HG03558 (cell line): ENCODE results near the gene BMP6.

ENCODE experiments used
- ATAC-seq: cut with Tn5 transposase; IDR thresholded peaks from one replicate; pipeline ENCODE4 v1.9.1; 2021; ENCODE audit warnings: moderate number of reproducible peaks; ENCODE audit not compliant: unreplicated experiment; ENCODE audit errors: extremely low read depth

Gene BMP6

DNA sequence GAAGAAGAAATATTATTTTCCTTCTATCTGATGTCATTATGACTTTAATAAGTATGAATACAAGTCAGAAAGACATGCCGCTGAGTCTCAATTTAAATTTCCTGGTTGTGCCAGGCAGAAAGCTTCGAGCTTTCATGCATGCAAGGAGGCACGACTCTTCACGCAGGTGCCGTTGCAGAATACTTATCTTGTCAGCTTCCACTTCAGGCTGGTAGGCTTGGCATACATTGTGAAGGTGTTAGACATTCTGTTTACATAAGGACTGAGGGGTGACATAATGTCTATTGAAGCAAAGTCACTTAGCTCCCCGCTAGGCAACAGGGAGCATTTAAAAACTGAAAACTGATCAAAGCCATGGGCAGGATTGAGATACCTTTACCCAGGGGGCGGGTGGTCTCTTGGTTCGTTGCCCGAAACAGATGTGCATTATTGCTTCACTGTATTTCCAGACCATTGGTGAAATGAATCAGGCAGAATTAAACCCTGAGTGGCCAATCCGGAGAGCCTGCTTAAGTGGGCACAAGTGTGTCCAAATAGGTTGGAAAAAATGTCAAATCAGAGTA is 16.4 kb downstream of the BMP6 start:
- no peak for ATAC-seq

DNA sequence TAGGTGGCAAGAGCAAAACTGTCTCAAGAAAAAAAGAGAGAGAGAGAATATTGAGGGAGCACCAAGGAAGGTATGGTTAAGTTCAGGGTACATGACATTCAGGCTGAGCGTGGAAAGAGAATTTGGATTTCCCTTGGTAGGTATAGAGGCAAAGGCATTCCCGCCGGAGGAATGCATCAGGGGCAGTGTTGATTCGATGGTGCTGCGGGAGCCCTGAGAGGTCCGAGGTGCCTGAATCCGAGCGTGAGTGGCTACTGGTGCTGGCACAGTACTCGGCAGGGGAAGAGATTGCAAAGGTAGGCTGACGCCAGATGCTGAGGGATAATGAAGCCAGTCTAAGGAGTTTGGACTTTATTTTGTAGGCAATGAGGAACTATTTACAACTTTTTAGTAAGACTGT is 20.0 kb downstream of the BMP6 start:
- ATAC-seq, result no peak

DNA sequence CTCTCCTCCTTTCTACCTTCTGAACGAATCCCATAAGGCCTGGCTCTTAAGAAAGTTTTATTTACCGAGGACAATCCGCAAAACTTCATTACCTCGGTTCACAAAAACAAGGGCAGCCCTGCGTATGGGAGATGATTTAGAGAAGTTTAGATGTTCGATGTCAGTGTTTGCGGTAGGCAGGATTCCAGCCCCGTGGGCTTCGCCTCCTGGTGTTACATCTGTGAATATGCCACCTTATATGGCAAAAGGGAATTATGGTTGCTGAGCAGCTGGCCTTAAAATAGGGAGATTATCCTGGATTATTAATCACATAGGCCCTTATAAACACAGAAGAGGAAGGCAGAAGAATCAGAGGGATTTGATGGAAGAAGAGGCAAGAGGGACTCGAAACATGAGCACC is 21.1 kb downstream of the BMP6 start:
- ATAC-seq, result no peak

DNA sequence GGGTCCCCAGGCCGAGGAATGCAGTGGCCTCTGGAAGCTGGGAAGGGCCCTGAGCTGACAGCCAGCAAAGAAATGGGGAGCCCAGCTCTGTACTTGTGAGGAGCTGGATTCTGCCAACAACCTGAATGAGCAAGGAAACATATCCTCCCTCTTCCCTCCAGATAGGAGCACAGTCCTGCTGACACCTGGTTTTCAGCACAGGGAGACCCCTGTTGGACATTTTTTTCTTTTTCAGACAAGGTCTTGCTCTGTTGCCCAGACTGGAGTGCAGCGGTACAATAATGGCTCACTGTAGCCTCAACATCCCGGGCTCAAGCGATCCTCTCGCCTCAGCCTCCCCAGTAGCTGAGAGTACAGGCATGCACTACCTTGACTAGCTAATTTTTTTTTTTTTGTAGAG is 21.5 kb downstream of the BMP6 start:
- no peak for ATAC-seq

DNA sequence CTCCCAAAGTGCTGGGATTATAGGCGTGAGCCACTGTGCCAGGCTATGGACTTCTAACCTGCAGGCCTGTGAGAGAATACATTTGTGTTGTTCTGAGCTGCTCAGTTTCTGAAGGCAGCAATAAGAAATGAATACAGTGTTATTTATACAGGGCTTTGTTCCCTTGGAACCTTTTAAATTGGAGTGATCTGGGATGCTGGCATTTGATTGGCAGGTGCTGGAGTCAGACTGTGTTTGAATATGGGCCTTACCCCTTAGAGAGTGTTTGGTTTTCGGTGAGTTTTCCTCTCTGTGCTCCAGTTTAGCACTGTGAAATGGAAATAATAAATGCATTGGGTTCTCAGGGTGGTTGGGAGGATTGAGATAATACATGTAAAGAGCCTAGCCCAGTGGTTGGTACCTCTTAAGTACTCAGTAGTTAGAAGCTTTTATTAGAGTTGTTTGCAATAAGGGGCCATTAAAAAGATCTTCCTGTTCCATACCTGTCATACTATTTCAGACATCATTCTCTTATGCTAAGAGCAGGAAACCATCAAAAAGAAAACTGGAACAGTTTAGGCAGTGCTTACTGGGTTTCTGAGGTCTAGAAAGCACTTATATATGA is 22.1 kb downstream of the BMP6 start:
- no peak for ATAC-seq

DNA sequence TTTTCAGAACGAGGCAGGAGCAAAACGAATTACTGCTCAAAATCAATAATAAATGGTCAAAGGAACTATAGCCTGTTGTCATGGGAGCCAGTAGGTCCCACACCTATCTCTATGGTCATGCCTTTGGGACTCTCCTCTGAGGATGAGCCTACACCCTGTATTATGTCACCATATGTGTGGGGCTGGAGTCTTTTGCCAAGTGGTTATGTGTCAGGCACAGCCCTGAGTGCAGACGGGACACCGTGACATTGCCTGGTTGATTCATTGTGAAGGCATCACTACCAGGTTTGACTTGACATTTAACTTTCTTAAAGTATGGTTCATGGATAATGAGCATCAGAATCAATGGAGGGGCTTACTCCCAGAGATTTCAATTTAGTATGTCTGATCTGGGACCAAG is 23.6 kb downstream of the BMP6 start:
- no peak for ATAC-seq

DNA sequence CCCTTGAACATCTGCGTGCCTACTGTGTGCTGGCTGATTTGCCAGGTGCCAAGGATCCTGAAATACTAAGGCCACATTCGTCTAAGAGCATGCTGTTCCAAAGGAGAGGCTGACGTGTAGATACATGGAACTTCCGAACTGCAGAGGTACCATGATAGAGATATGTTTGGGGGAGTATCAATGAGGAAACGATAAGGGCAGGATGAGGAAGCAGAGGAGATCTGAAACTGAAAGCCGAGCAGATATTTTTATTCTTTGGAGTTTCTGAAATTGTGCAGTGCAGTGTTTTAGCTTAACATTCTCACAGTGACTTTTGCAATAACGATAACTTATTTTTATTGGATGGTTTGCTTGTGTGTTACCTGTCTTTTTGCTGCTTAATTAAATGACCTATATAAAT is 24.3 kb downstream of the BMP6 start:
- no peak for ATAC-seq

DNA sequence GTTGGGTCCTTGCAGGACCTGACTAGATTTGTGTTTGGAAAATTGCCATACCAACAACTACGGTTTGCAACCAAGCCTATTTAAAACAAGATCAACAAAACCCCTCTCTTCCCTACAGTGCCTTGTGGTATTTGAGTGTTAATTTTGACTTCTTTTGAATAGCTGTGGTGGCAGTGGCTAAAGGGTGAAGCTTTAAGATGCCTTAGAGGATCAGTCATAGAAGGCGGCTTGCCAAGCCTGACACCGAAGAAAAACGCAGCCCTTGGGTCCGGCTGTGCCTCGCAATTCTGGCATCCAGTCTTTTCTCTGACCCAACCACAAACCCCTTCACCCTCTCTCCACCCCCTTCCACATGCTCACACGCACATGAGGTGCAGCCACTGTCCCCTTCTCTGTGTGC is 32.6 kb downstream of the BMP6 start:
- ATAC-seq, result no peak

DNA sequence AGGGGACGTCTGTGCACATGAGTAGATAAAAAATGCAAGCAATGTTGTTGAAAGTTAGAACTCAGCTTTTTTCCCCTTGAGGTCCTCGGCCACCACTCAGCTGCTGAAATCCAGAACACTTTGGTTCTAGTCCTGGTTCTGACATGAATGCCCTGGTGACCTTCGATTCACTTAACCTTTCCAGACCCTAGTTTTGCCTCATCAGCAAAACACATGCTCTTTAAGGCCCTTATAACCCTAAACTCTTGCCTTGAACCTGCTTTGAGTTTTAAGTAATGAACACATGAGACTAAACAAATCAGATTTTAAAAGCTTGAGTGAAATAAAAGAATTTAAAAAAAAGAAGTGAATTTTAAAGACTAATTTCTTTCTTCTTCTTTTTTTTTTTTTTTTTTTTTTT is 33.4 kb downstream of the BMP6 start:
- ATAC-seq, result no peak

DNA sequence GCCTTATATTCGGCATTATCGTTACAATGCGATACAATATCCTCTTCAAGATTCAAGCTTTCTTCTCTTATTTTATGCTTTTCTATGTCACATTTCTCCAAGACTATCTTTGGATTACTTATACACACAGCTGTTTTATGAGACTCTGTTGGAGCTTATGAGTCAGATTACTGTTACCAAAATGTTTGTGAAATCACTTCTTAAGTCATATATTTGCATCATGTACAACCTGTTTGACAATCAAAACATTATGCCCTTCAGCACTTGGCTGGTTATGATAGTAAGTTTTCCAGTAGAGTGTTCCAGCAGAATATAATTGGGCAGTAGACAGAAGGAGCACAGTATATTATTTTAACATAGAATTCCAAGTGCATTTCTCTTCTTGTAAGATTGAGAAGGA is 35.2 kb downstream of the BMP6 start:
- ATAC-seq, result no peak

DNA sequence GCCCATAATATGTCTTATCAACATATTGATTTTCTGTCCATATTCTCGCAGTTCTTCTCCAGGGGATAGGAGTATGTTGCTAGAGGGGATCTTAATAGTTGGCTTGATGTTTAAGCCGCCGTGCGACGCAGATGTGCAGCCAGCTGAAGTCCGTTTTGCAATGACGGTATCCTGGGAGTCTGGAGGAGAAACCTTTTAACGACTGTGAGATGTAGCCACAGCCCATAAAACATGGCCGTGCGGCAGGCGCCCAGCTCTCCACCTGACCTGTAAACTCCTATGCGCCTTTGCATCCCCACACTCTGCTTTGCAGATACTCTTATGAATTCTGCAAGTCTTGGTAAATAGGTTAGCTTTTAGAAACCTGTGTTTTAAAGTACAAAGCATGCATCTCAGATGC is 36.9 kb downstream of the BMP6 start:
- ATAC-seq, result no peak

DNA sequence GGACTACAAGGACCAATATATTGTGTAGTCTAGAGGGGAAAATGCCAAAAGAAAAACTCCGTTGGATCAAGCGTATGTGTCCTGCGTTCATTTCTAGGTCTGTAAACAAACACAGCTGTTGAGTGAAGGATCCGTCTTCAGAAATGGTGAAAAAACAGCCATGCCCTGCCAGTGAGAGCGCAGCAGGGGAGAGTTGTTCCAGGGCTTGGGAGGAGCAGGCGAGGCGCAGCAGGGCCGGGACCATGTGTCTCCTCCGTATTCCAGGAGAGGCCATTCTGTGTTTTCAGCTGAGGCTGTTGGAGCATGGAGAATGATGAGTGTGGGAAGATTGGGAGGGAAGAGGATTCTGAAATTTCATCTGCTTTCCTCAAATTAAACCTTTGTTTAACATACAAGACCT is 38.0 kb downstream of the BMP6 start:
- ATAC-seq, result no peak

DNA sequence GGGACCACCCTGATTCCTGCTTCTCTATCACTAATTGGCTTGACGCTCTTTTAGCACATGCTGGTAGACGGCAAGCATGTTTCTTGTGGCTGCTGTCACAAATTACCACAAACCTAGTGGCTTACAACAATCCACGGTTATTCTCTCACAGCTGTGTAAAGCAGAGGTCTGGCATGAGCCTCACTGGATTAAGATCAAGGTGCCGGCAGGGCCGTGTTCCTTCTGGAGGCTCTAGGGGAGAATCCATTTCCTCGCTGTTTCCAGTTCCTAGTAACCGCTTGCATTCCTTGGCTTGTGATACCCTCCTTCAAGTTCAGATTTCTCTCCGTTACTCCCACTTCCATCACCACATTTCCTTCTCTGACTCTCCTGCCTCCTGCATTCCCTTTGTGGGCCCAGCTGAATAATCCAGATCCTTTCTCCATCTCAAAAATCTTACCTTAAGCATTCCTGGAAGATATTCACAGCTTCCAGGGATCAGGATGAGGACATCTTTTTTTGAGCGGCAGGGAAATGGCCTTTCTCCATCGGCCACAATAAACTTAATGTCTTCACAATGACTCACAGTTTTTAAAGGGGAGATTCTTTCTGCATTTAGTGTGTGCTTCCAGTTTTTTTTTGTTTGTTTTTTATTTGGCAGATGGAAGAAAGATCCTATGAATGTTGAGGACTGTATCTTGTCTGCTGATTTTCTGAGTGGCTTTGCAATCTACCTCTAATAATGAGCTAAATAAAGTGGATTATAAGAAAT is 39.9 kb downstream of the BMP6 start:
- ATAC-seq, result no peak

DNA sequence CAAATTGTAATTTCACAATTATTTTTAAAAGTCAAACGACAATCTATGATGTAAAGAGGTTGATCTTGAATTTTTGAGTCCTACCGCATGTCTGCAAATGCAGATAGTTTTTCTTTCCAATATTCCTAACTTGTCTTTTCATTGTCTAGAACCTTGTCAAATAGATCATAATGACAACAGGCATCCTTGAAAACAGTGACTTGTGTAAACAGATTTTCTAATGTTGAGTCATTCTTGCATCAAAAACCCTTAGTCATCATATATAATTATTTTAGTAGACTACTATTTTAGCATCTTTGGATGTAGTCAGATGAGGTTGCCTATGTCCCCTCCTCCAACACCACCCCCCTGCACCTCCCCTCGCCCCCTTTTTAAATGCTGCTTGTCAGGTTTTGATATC is 43.8 kb downstream of the BMP6 start:
- no peak for ATAC-seq

DNA sequence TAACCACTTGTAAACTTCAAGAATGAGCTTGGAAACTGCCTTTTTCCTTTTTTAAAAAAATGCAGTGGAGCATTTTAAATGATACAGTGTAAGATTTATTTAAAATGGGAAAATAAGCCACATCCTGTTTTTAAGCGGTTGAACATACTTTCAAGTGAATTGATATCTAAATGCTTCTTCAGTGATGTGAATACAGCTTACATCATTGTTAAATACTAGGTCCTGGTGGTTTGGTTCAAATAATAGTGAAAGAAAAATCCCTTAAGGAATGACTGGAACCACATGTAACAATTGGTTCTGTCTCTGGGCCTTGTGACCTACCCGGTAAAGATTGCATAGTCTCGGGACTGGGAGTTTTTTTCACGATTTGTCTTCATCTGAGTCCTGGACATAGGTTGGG is 44.2 kb downstream of the BMP6 start:
- ATAC-seq, result no peak

DNA sequence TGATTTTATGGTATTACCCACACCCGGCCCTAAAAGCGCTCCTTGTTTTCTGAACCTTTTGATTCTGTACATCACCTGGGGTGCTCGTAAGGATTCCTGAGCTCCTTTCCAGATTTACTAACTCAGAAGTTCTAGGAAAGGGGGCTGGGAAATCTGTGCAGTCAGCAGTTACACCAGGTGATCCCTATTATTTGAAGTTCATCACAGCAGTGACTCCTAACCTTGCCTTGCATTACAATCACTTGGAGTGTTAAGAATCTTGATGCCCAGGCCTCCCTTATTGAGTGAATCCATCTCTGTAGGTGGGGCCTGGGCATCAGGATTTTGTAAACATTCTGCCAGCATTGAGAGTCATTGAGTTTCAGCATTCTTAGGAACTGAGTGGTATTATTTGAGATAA is 44.7 kb downstream of the BMP6 start:
- ATAC-seq, result no peak

DNA sequence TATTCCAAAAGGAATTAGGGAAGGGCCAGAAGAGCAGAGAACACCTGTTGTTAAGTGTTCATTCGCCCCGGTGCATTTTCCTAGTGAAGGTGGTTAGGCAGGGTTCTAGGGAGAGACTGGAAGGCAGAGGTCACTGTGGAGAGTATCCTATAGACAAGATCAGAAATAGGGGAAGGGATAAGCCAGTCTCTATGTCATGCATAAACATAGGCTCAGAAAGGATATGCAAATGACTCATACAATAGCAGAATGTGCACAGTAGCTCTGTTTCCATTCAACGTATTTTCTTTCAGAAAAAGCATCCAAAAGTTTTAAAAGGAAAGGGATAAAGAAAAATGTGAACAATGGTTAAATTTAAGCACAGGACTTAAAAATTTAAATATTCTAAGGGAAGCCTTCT is 47.4 kb downstream of the BMP6 start:
- ATAC-seq, result no peak

DNA sequence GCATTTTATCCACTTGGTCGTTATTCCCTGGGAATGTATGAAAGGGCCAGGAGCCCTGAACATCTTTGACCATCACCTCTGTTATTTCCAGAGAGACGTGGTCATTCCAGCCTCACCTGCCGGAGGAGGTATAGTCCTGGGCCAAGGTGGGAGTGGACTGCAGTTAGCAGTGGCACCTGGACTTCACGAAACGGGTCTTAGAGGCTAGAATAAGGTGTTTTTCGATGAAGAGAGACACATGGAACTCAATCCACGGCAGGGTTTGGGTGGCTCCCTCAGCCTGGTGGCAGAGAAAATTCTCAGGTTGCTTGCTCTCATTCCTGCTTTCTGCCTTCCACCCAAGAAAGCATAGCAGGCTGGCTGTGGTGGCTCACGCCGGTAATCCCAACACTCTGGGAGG is 48.0 kb downstream of the BMP6 start:
- ATAC-seq, result no peak

DNA sequence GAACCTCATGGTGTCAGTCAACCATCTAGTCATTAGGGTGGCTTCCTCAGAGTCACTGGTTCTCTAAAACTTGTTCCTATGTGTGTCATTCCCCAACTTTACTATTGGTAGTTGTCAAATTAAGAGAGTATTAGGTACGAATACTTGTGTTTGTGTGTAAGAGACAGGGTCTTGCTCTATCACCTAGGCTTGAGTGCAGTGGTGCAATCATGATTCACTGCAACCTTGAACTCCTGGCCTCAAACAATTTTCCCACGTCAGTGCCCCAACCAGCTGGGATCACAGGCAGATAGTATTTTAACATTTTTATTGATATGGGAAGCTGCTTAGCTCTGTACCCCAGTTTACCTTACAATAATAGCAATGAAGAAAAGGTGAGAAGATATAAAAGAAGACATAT is 50.6 kb downstream of the BMP6 start:
- ATAC-seq, result no peak

DNA sequence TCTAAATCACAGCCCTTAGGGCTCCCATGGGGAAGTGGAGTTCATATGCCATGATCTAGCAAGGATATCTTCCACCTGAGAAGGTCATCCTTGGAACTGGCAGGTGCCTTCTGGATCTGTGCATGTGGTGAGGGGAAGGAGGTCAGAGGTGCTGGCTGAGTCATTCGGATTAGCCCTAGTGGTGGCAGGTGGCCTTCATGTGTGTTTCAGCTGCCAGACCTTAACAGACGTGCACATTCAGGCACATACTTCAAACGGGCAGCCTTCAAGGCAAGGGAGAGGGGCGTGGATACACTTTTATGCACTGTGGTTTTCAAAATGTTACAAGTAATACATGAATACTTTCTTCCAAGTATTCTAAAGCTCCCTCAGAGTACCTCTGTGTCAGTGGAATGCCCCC is 51.2 kb downstream of the BMP6 start:
- no peak for ATAC-seq

DNA sequence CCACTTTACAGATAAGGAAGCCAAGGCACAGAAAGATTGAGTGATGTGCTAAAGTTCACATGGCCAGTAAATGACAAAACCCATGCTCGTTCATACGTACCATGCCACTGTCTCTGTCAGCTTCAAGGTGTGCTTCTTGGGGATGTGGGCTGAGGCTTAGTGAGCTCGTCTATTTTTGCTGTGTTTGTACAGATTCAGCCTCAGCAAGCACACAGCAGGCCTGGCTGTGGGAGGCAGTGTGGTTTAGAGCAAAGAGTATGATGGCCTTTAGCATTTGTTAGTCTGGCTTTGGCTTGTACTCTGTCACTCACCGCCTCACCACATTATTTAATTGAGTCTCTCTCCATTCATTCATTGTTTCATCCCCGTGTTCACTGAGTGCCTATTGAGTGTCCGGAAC is 55.3 kb downstream of the BMP6 start:
- ATAC-seq, result no peak

DNA sequence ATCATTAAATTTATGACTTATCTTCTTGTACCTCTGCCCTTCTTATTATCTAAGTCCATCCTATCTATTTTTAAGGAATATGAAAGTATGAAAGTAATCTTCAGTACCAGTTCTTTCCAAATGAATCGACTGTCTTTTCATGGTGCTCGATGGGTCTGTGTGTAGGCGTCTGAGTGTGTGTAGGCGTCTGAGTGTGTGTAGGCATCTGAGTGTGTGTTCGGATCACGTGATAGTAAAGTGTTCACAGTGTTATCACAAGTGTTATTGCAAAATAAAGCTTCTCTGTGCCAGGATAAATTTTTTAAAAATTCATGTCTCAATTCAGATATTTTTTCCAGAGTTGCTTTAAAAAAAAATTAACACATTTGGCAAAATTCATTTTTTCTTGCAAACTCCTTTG is 58.3 kb downstream of the BMP6 start:
- no peak for ATAC-seq
